Epidermal melanocyte (primary cell): Measurements from ENCODE around the gene ATP8B3.
"Not testable (repeated sequence)": the region's sequence is repeated elsewhere in the genome, so short reads cannot be mapped to it uniquely, and the experiment has no call there.

Experiments
- DNase-seq: peaks from one replicate; pipeline ENCODE4 v3.0.0; 2011; ENCODE audit warnings: low spot score; ENCODE audit not compliant: insufficient read length

ATP8B3 gene

DNA sequence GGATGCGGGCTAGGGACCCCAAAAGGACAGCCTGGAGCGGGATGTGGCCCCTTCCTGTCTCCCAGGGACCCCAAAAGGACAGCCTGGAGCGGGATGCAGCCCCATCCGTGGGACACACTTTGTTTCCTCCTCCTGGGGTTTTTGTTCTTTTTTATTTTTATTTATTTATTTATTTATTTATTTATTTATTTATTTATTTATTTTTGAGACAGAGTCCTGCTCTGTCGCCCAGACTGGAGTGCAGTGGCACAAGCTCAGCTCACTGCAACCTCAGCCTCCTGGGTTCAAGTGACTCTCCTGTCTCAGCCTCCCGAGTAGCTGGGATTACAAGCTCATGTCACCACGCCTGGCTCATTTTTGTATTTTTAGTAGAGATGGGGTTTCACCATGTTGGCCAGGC, 14.8 kb downstream of the ATP8B3 start:
- DNase-seq: not testable (repeated sequence)

DNA sequence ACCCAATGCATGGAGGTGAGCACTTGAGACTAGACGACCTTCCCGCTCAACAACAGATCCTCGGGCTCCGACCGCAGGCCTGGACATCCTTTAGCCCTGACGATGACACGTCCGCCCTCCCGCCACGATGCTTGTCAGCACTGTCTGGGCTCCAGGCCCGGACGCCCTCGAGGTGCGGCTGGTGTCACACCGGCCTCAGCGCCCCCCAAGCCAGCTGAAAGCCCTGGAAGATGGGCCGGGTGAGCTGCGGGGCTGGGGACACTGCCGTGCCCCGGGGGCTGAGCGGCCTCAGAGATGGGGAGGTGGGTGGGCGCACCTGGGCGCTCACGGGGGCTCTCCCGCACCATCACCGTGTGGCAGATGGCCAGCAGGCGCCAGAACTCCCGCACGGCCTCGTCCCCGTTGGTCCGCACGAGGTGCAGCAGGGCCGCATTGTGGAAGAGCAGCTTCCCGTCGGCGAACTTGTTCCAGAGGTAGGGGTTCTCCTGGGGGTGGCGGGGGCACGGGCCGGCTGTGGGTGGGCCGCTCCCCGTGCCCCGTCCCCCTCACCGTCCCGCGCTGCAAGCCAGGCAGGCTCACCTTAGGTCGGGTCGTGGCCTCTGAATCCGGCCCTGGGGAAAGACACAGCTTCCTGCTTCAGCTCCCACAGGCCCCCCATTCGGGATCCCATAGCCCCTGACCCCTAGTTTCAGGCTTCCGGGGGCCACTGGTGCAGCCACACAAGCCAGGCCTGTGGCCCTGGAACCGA, 15.5 kb downstream of the ATP8B3 start:
- DNase-seq: no peak

DNA sequence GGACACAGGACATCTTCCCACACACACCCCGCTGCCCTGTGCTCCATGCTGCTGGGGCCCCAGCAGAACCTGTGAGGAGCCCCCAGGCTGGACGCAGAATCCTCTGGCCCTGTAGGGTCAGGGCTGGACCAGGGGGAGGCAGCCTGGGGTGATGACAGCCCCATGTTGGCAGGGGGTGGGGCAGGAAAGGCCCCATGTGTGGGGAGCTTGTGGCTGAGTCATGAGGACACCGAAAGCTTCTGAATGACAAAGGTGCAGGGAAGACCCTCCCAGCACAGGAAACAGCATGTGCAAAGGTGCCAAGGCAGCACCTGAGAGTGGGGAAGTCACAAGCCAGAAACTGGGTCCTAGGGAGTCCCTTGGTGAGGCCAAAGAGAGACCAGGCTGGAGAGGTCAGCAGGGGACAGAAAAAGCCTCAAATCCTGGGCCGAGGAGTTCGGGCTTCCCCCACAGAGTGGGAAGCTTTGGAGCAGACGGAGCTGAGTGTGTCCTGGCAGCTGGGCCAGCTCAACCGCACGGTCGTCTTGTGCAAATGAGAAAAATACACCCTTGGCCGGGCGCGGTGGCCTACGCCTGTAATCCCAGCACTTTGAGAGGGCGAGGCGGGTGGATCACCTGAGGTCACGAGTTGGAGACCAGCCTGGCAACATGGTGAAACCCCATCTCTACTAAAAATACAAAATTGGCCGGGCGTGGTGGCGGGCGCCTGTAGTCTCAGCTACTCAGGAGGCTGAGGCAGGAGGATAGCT, 17.5 kb downstream of the ATP8B3 start:
- no peak for DNase-seq

DNA sequence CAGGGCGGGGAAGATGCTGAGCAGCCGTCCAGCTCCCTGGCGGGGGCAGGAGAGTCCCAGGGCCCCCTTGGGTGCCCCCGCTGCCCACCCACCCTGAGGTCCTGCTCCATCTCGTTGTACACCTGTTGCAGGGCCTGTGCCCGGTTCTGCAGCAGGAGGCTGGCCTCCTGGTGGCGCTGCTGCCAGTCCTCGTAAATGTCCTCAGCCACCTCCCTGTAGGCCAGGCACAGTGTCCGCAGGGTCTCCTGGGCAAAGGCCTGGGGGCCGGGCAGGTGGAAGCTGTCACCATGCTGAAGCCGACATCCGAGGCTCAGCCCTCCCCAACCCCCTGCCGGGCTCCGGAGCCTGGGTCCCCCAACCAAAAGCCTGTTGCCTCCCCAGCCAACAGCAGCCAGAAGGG, 20.2 kb downstream of the ATP8B3 start:
- no peak for DNase-seq

DNA sequence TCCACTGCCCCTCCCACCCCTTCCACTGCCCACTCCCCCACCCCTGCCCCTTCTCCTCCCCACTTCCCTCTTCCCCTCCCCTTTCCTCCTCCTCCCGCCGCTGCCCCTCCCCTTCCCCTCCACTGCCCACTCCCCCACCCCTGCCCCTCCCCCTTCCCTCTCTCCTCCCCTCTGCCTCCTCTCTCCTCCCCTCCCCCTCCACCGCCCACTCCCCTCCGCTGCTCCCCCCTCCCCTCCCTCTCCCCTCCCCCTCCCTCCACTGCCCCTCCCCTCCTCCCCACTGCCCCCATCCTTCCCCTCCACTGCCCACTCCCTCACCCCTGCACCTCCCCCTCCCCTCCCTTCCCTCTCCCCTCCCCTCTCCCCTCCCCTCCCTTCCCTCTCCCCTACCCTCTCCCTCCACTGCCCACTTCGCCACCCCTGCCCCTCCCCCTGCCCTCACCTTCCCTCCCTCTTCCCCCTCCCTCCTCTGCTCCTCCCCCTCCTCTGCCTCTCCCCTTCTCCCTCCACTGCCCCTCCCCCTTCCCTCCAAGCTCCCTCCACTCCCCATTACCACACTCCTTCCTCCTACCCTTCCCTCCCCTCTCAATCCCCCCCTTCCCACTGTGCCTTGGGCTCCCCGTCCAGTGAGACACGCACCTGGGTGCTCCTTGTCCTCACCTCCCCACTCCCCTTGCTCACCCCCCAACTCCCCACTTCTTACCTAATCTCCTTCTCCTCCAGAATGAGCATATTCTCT, 21.9 kb downstream of the ATP8B3 start:
- no peak for DNase-seq

DNA sequence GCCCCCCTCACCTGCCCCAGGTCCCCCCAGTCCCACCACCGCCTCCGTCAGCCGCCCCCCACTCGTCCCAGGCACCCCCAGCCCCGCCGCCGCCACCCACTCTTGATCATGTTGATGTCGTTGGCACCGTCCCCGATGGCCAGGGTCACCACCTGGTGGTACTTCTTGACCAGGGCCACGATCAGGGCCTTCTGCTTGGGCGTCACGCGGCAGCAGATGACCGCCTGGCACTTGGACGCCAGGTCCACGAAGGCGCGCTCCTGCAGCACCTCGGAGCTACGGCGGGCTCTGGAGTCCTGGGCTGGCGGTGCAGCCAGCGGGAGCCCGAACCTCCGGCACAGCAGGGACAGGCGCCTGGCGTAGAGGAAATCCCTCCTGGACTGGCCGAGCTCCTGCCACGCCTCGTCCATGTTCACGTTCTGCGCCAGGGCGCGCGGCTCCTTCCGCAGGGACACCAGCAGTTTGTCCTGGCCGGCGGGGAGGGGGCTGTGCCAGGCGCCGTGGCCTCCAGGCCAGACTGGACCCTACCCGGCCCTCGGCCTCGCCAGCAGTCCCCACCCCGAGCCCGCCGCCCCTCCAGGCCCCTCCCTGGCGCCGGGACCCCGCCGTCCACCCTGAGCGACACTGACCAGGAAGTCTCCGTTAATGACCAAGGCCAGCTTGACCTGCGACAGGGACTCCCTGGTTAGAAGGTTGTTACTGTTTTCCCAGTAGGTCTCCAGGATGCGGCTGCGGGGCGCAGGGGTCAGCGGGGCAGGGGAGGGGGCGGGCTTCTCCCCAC, 22.6 kb downstream of the ATP8B3 start:
- no peak for DNase-seq

DNA sequence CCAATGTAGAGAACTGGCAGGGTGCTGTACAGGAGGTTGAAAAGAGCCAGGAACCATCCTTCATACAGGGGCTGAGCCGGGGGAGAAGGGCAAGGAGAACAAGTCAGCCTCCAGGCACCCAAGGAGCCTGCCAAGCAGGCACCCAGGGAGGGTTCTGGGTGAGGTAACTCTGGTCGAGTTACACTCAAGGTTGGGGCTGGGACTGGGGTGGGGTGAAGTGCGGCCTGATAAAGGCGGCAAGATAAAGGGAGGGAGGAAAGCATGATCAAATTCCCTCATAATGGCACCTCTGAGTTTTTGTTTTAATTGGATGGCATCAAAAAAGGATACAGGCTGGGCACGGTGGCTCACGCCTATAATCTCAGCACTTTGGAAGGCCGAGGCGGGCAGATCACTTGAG, 25.0 kb downstream of the ATP8B3 start:
- DNase-seq: no peak

DNA sequence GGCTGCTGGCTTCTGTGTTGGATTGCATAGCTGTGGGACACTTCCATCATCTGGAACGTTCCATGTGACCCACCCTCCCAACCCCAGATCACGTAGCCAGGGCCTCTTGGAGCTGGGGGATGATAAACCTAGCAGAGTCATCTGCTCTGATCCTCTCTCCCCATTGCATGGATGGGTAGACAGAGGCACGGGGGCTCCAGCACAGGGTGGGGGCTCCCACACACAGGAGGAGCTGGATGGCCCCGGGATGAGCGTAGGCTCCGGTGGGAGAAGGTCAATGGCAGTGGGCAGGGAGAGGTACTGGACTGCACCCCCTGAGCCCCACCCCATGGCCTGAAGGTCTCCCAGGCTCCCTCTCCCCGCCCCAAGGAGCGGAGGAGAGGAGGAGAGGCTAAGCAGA, 25.4 kb downstream of the ATP8B3 start:
- no peak for DNase-seq

DNA sequence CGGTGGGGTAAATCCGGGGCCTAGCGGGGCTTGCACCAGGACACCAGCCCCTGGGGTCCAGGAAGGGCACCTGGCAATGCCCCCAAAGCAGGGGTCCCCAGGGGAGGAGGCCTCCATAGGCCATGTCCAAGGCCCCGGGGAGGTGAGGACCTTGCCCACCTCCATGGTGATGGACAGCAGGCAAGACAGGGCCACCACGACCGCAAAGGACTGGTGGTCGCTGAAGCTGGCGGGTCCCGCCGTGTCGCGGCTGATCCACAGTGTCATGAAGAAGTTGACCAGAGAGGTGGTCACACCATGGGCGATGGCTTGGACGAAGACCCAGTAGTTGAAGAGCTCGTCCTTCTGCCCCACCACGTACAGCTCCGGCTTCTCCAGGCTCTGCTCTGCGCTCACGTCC, 26.8 kb downstream of the ATP8B3 start:
- no peak for DNase-seq

DNA sequence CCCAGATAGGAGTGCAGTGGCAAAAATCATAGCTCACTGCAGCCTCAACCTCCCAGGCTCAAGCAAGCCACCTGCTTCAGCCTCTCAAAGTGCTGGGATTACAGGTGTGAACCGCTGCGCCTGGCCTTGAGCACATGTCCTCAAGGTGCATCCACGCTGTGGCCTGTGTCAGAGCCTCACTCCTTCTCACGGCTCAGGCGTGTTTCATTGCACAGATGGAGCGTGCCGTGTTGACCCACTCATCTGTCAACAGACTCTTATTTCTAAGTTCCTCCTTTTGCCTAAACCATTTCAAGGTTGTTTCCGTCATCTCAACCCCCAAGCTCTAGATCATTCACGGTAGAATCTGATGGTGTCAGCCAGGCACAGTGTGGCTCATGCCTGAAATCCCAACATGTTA, 28.2 kb downstream of the ATP8B3 start:
- DNase-seq: no peak

DNA sequence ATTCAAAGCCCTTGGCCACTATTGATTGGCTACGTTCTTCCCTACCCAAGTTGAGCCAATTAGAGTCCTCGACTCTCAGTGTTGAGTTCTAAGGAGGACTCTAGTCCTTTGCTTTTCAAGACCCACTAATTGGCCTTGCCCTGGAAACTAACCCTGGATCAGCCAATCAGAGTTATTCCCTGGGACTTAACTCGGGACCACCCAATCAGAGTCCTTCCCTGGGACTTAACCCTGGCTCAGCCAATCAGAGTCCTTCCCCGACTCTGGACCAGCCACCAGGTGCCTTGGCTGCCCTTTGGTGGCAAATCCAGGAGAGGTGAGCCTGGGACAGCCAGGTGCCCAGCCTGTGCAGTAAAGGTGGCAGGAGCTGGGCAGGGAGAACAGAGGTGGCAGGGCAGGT, 28.7 kb downstream of the ATP8B3 start:
- DNase-seq: no peak

DNA sequence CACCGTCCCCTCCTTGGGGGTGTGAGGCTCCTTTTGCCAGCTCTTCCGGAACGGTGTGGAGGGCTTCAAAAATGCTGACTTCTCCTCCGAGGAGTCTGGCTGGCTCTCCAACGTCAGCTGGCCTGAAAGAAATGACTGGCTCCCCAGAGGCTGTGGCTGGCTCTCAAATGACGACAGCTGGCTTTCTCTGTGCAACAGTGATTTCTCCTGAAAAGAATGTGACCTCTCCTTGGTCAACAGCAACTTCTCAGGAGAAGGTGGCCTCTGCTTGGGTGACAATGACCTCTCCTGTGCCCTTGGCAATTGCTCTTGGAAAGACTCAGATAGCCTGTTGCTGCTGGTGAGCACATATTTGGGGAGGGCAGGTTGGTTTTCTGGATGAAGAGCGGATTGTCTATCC, 29.6 kb downstream of the ATP8B3 start:
- no peak for DNase-seq

DNA sequence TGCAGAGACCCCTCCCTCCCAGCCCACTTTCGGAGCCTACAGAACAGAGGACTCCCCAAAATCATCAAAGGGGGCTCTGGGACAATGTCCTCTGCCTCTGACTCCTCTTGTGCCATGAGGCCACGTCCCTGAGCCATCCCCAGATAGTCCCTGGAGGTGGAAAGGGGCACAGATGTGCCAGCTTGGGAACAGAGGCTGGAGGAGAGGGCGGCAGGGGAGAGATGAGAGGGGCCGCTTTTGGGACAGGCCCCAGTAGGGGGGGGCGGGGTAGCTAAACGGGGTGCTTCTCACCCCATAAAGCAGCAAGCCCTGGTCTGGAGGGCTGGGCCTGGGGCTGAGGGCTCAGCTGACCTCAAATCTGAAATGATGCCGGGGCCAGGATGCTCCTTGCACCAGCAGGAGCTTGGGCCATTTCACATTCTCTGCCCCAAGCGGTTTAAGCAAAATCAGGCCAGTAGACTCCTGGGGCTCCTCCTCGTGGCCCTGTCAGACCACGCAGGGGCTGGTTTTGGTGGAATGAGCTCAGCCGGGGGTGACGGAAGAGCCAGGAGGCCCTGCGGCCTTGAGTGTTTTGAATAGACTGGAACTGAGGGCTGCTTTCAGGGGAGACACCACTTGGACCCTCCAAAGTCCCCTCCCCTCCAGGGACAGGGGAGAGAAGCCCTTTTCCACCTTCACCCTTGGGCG, 31.7 kb downstream of the ATP8B3 start:
- no peak for DNase-seq

DNA sequence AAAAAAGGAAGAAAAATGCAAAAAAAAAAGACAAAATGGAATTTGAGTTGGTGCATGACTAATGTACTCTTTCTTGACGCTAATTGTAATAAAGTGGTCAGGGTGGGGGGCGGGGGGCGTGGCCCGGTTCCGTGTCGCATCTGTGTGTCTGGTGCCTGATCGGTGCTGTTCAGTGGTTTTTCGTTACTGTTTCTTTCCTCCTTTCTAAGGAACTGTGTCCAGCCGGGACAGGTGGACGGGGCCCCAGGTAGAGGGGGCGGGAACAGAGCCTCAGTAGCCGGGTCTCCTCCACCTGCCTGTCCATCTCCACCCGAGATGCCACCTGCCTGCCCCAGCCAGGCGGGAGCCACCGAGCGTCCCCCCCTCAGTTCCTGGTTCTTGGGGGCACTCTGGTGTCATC, 32.5 kb downstream of the ATP8B3 start:
- no peak for DNase-seq

DNA sequence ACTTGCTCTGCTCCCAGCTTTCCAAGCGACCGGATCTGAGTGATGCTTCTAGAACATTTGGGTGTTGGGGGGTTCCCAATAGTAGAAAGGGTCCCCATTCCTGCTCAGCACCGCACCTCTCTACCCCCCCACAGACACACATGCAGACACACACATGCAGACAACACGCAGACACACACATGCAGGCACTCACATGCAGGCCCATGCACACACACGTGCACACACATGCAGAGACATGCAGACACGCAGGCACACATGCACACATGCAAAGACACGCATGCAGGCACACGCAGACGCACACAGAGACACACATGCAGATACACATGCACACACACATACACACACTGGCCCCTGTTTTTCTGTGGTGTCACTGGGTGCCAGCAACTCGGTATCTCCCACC, 34.9 kb downstream of the ATP8B3 start:
- no peak for DNase-seq

DNA sequence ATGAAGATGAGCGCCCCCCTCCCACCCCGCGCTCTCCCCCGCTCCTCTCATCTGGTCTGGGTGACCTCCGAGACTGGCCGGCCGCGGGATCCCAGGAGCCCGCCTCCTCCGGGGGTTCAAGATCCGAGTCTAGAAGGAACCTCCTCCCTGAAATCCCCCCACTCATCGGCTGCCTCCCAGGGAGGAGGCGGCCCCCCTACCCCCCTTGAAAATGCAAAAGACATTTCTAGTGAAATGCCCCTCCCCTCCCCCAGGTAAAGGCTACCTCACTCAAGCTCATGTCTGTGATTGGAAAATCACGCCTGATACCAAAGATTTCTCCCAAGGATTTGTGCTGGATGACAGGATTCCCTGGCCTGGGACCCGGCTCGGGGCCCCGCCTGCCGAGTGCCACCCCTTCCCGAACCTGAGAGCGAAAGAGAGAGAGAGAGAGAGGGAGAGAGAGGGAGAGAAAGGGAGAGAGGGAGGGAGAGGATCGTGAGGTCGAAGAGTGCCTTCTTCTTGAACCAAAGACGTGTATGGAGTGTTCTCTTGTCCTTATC, 35.4 kb downstream of the ATP8B3 start:
- no peak for DNase-seq

DNA sequence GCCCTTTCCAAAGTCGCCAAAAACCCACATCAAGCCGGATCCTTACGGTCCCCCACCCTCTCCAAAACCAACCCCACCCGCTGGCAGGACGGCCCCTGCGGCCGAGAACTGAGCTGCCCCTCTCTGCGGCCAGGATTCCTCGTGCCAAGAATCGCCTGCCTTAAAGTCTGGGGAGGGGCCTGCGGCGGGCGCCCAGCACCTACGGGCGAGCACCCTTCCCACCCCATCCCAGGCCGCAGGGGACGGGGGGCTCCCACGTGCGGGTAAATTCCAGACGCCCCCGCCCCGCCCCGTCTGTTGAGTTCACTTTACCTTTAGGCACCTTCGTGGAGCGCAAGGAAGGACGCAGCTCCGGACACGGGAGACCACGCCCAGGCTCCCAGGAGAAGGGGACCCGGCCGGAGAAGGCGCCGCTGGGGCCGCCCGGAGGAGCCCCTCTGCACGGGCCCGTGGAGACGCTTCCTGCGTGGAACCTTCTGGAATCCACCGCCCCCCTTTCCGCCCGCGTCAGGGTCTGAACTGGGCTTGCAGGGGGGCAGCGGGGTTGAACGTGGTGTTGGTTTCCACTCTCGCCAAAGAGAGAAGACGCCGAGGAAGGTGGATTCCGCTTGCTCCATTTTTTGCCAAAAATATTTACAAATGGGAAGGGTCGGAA, 36.0 kb downstream of the ATP8B3 start:
- DNase-seq: no peak

DNA sequence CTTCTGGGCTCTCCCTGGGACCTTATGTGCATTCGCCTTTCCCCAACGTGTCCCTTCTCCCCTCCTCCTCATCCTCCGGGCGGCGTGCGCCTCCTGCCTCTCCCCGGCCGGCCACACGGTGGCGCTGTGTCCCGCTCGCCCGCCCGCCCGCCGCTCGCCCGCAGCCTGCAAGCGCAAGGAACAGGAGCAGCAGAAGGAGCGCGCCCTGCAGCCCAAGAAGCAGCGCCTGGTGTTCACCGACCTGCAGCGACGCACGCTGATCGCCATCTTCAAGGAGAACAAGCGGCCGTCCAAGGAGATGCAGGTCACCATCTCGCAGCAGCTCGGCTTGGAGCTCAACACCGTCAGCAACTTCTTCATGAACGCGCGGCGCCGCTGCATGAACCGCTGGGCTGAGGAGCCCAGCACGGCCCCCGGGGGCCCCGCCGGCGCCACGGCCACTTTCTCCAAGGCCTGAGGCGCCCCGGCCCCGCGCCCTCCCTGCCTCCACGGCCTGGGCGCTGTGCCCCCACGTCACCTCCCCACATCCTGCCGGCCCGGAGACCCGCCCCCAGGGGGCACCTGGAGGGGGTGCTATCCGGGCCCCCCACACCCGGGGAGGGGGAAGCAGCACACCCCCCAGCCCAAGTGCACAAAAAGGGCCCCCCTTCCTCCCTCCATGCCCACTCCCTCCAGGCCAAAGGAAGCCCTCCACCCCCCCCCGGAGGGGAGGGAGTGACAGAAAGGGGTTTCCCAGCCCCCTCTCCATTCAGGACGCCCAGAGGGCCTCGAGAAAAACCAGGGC, 36.9 kb downstream of the ATP8B3 start:
- no peak for DNase-seq

DNA sequence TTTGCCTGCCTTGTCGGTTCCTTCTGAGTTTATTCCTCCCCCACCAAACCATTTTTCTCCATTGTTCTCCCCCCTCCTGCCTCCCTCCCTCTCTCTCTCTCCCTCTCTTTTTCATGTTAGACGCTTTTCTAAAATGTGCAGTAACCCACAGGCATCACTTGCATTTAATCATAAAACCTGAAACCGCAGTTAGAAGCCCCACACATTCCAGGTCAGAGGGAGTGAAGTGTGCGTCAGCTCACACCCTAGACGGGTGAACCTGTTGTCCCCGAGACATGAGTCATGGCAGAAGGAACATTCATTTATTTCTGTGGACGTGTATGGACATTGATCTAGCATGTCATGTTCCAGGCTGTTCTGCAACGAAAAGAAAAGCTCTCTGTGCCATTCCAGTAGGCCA, 38.9 kb downstream of the ATP8B3 start:
- DNase-seq: no peak
